NCI-H1694 treated with DMSO at 0.1 percent for 48 hours (cell line): ENCODE measurements around the gene LYPD6.
"Not testable (repeated sequence)": the region's sequence is repeated elsewhere in the genome, so short reads cannot be mapped to it uniquely, and the experiment has no call there.

Source experiments
- DNase-seq: peaks from one replicate; lab custom pipeline; 2025; lab: John Stamatoyannopoulos, UW

The LYPD6 gene, protein sequence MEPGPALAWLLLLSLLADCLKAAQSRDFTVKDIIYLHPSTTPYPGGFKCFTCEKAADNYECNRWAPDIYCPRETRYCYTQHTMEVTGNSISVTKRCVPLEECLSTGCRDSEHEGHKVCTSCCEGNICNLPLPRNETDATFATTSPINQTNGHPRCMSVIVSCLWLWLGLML

DNA sequence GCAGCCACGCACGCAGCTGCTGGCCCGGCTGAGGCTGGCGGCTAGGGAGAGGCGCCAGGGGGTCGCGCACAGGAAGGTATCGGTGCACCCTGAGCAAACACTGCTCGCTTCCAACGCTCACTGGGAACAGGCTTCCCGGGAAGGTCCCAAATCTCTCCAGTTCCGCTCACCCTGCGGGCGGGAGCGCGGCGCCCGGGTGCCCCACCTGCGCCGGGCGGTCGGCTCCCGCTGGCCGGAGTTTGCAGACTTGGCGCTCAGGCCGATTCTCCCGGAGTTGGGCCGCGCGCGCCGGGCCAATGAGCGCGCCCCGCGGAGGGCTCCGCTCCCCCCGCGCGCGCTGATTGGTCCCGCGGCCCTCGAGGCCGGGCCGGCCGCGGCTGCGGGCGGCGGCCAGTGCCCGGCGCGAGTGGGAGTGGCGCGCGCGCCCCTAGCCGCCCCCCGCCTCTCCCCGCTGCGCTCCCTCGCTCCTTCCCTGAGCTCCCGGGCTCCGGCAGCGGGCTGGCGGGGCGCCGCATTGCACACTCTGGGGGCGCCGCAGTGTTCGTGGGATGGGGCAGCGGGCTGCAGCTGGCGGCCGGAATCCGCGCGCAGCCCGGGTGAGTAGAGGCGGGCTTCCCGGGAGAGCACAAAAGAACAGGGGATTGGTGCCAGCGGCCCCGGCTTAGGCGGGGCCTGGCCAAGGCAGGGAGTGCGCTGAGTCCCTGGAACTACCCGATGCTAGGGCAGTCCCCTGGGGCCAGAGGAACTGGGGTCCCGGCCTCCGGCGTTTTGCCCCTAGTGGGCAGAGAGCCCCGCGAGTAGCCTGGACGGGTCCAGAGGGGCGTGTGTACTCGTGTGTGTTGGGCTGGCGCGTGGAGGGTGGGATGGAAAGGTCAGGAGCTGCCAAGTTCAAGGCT is at the start of gene LYPD6:
Gene LYPD6 (plus strand): TSS at position 461 of the 896 bp plus-strand sequence. CDS start 107,122 bp downstream, outside the sequence.
- DNase-seq, result peak; percentile 63

DNA sequence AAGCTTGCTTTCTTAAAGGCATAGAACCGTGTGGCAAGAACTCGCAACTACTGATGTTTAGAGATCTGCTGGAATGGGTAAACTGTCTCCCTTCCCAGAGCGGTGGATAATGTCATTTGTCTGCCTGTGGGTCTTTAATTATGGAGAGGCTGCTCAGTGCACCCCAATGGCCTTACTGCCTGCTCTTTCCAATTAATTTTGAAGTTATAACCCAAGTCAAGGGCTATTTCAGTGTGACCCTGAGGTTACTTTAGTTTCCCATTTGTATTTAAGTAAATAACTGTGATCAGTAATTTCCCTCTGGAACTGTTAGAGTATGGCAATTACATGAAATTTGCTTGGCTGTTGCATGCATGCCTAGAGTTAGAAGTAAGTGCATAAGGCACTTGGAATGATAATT is 48.9 kb upstream of the LYPD6 start:
- no peak for DNase-seq

DNA sequence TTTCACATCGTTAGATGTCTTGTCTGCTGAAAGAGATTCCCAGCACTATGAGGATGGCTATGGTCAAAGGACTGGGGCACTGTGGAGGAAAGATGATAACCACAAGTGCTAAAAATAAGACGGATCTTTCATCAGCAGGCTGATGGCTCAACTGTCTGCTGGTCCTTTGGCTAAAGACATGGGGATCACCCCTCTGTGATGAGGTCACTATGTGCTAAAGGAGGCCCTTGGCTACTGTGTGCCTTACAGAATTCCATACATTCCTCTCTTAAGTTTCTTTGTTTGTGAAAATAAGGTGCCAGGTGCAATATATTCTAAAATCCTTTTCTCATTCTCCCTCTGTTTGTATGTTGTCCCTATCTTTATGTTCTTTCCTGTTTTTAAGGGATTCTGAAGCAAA is 39.7 kb upstream of the LYPD6 start:
- DNase-seq, result no peak

DNA sequence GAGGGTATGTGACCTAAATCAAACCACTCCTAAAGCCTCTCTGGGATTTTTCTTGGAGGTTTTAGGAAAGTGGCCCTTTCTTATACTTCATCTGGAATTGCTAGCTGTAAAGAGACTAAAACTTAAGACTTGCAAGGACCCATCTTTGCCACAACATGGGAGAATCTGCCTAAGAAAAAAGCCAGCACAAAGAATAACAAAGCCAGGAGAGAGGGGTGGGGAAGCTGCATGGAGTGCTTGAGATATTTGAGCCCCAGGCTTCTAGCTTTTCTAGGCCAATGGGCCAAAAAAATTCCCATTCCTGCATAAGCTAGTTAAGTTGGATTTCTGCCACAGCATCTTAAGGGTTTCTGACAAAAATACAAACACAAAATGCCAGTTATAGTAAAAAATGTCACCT is 38.5 kb upstream of the LYPD6 start:
- DNase-seq, result no peak

DNA sequence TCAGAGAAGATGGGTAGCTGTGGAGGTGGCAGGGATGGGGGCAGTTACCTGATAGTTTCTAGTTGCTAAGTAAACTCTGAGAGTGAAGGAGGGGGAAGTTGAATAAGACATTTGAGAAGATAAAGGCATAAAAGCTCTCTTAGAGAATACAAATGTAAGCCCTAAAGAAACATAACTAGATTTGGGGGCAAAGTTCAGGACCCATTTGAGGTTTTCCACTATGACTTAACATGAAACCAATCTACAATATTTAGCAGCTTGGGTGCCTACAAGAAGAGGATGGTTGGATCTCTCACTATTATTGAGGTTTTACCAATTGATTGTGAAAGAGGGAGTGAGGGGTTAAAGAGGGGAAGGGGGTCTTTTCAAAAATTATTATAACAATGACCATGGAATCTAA is 34.4 kb upstream of the LYPD6 start:
- no peak for DNase-seq

DNA sequence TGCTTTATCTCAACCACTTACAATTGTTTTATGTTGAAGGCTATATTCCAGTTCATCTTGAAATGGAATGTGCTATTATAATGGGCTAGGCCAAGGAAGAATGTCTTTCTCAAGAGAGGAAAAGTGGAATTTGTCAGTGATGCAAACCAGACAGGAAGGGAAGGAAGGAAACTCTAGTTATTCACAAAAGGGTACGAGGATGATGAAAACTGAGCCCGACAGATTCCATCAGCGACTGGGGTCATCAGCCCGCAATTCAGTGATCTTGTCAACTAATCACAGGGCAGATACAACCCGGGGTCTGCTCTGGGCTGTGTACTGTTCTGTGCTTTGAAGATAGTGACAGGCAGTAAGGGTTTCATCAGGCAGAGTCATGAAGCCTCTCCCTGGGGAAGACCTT is 23.4 kb upstream of the LYPD6 start:
- DNase-seq, result no peak

DNA sequence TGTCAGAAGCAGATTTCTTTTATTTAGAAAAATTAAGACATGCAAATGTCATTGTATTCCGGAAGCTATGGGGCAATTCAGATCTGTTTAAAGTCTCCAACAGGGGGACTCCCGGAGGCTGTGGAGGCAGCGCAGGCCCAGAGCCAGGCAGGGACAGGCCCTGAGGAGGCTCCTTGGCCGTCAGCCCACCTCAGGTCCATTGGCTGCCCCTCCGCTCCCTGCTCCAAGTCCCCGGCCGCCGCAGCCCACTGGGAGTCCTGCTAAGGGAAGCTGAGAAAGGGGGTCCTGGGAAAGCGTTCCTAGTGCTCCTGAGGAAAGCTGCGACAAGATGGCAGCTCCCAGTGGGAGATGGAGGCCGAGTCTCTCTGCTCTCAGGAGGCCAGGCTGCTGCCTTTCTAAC is 20.0 kb upstream of the LYPD6 start:
- DNase-seq, result no peak

DNA sequence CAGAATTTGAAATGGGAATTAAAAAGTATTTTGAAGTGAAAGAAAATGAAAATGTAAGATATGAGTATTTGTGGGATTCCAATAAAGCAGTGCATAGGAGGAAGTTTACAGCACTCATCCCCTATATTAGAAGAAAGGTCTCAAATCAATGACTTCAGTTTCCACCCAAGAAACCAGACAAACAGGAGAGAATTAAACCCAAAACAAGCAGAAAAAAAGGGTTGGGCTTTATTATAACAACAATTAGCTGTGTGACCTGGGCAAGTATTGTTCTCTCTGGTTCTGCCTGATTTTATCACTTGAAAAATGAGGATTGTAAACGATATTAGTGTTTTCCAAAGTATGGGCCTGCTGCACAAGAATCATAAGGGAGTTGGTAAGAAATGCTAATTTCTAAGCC is 18.3 kb upstream of the LYPD6 start:
- no peak for DNase-seq

DNA sequence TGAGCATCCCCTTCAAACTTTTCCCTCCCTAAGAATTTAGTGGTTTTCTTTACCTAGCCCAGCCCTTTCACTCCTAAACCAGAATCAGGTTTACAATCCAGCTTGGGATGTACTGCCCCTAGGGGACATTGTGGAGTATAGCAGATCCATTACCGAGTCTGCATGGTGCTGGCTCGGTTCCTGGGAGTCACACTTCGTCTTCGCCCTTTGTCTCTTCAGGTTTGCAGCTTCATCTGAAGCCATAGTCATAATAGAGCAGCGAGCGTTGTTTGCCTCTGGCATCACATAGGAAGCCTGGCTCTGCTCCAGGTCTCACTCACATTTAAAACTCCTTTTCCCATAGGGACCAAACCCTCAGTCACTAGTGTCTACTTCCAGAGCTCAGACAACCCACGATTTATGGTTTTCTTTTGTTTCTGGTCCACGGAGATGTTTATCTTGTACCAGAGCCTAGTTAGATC is 16.8 kb upstream of the LYPD6 start:
- peak; percentile 81 for DNase-seq

DNA sequence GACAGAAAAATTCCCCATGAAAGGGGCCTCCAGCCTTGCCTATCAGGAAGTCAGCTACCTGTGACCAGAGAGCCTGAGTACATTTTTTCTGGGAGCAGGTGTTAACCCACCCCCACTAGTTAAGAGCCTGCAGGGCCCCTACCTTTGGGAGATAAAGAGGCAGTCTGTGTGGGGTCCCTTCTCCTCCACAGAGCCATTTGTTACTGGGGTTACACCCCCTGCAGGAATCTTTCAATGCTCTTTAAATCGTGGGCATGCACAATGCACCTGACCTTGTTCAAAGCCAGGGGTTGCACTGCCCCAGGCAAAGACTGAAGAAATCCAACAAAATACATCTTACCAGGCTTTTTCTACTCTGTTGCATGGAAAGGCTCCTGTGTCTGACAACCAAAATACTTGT is 15.7 kb upstream of the LYPD6 start:
- DNase-seq, result no peak

DNA sequence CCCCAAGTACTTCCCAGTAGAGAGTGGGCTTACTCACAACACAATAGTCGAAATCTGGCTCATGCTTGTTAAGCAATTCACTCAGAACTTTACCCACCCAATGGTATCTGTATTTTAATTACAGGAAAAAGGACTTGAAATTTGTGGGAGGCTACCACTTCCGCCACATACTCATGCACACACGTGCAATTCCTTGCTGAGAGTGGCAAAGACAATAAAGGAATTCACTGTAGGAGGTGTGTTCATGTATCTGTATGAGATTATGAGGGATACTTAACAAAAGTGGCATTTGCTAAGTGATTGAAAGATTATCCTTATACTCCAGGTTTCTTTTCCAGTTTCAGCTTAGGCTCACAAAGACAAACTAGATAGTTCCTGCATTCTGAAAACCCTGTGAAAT is 14.9 kb upstream of the LYPD6 start:
- no peak for DNase-seq

DNA sequence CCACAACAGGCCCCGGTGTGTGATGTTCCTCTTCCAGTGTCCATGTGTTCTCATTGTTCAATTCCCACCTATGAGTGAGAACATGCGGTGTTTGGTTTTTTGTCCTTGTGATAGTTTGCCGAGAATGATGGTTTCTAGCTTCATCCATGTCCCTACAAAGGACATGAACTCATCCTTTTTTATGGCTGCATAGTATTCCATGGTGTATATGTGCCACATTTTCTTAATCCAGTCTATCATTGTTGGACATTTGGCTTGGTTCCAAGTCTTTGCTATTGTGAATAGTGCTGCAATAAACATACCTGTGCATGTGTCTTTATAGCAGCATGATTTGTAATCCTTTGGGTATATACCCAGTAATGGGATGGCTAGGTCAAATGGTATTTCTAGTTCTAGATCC is 11.8 kb upstream of the LYPD6 start:
- DNase-seq, result not testable (repeated sequence)

DNA sequence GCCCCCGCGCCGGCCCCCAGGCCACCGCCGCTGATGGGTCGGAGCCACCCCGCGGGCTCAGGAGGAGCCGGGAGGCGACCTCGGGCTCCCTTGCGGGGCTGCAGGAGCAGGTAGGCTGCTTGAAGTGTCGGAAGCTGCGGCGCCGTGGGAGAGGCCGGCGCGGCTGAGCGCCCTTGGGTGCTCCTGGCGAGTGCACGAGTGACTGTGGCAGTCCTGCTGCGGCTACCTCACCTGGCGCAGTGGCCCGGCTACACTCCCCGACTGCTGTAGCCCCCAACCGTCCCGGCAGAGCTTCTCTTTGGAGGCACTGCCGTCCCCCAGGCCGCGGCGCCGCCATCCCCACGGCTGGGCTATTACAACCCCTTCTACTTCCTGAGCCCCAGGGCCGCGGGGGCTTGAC is 10.0 kb upstream of the LYPD6 start:
- no peak for DNase-seq

DNA sequence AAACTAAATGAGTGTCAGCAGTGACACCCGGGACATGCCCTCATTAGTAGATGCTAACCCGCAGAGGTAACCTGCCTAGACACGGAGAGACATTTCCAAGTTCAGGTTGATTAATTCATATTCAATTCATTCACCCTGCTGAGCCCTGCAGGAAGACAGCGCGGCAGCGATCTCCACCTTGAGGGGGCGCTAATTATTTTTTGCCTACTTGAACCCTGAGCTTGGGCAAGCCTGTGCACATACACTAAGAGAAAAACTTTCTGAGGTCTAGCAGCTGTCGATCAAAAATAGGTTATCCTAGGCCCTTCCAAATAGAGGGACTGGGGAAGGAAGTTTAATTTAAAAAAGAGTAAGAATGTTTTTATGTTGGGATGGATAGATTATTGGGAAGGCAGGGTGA is 1.3 kb upstream of the LYPD6 start:
- peak; percentile 40 for DNase-seq

DNA sequence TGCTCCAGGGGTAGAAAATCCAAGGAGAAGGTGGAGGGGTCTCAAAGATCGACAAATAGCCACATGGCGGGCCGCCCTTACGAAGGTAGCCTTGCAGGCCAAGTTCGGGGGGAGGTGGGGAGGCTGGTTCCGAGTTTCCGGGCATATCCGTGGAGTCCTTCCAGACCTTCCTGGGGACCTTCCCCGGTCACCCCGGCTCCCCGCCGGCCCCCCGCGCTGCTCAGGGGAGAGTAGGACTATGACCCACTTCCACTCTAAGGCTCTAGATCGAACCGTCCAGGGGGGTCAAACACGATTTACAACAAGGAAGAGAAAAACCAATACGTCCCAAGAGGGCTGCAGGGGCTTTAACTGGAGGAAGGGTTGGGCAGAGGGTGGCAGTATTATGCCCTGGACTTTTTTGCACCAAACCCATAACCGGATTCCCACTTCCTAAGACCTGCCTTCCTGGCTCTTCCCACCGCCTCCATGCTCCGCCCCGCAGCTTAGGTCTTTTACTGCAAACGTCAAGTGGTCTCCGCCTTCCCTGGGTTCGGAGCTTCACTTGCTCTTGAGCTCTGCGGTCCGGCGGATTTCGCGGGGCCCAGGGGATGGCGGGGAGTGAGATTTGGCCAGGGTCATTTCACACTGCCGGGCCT is 779 bp upstream of the LYPD6 start:
- peak; percentile 85 for DNase-seq

DNA sequence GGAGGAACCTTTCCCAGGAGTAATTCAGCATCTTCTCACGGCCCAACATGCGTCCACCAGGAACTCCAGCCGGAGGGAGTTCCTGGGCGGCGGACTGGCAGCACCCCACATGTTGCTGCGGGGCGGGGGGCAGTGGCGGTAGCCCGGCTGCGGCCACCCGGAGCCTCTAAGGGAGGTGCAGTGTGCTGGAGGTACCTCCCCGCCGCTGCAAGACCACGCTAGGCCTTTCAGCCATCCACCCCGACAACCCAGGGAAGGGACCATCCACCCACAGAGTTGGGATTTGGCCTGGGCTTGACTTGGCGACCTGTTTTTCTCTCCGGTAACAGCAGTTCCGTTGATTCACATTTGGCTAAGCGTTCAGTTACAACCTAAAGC is 625 bp downstream of the LYPD6 start:
- DNase-seq, result no peak

DNA sequence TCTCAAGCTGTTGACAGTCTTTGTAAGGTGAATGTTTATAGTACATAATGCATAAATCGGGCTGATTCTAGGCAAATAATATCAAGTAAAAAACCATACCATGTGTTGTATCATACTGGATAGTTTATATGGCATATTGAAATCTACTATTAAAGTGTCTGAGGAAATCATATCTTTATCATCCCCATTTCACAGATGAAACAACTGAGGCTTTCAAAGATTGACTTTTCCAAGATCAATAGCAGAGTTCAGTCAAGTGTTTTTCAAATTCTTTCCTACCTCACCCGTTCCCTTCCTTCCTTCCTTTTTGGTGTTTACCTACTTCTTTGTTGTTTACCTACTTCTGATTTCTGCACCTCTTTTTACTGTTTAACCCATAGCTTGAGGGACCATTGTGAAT is 2.0 kb downstream of the LYPD6 start:
- DNase-seq, result no peak

DNA sequence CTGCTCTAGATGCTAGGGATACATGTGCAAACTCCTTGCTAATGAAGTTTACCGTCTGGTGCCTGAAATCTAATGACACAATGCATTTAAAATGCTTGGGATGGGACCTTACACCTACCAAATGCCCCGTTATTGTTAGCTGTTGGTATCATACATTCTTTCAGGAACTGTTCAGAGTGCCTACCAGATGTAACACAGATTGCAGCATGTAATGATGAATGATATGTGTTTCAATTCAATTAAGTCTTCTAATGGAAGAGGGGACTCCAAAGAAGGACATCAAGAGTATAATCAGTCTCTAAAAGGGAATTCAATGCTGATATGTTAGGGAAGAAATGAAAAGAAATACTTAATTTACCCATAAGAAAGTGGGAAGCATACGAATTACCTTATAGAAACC is 3.2 kb downstream of the LYPD6 start:
- no peak for DNase-seq

DNA sequence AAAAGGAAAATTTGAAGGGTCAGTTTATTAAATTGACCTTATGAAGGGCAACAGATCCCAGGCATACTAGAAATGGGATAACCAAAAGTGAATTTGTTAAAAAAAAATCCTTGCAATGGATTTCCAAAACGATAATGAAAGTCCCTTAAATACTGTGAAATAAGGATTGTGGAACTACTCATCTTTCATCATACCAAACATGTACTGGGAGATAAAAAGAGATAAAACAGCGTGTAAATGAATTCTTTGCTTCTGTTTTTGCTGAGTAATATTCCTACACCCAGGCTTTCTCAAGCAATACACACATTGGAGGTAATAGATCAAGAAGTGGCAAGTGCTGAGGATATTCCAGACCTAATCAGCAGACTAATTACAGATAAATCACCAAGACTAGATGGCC is 3.8 kb downstream of the LYPD6 start:
- no peak for DNase-seq

DNA sequence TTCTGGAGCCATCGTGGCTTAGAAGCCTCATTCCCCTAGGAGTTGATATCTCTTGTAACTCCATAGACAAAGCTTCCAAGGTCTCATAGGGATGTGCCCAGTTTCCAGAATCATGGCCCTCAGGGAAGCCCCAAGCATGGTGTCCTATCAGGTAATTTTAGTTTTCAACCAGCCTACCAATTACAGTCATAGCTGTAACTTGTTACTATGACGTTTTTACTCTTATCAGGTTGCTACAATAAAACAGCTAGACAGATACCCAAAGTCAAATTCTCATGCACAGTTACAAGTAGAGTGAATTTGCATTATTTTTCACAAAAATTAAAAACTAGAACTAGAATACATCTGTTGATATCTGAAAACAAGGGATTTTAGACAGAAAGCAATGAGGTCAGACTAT is 8.9 kb downstream of the LYPD6 start:
- DNase-seq, result no peak

DNA sequence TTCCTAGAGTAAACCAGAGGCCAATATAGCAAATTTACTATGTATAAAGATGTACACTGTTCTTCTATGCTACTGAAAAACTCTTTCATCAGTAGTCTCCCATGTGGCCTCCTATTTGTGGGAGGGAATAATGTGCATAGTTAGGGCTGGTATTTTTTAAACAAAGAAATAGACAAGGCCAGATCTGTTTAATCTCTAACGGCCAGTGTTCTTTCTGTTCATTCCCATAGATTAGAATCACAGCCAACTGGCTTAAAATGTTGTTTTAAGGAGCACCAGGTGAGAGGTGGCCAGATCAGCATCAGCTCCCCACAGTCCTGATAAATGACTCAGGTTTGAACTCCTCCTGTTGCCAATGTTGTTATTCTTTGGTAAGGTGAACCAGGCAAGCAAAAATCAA is 12.1 kb downstream of the LYPD6 start:
- no peak for DNase-seq

DNA sequence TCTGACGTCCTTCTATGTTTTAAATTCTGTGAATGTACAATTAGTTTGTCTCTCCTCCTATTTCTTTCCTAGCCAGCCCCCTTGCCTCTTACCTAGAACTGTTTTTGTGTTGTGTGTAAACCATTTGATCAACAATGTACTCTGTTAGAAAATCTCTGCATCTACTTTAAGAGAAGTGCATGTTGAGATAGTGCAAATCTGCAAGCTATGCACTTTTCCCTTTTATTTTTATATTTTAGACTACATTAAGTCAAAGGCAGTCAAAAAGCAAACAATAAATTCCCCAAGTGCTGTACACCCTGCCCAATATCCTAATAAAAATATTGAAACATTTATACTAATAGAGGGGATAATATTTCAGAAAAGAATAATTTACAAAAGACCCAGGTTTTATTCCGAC is 13.7 kb downstream of the LYPD6 start:
- no peak for DNase-seq

DNA sequence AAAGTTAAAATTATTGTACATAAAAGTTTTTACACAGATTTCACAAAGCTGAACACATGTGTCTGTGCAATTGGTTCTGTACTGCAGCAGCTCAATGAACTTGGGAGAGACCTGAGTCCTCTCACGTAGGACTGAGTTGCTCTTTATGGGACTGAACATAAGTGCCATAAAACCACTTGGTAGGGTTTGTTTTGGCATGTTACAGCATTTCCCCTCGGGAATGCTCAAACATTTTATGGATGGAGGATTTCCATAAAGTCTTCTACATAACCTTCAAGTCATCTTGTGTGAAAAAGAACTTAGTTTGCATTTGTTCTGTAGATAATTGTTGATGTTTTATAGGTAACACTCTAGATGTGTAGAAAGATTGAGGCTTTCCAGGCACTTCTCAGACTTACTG is 15.9 kb downstream of the LYPD6 start:
- no peak for DNase-seq
